ENCODE measurements around the gene NTF3.

The NTF3 gene

GRCh38 chr12:5407034-5407856, 24.7 kb upstream of the NTF3 start:
- TF ChIP-seq OSR2 (tag by site-specific recombination; IDR thresholded peaks at IDR 0.05) (peak; percentile 73), IKZF3 (tag by site-specific recombination; IDR thresholded peaks at IDR 0.05) (no peak)
- ChIA-PET CTCF (interaction anchor here (3.4 kb wide), 1 partner anchor 21 kb away, joined by 11 read pairs; no protein-coding TSS in a partner anchor), POLR2A (no interaction called here)
- H3K4me3 ChIP-seq (ENCODE audit: low read depth, low read length) = no peak overlapping the region
- H3K27ac ChIP-seq (ENCODE audit: extremely low read depth, low read depth, low read length) = no peak overlapping the region
- H3K4me1 ChIP-seq (ENCODE audit: control insufficient read depth, insufficient read depth, low read length) = peaks cover 4% of the 10 kb centered on the region; the same call in 1 of the 2 replicates
- H3K36me3 ChIP-seq (ENCODE audit: control insufficient read depth in 2 of 2, insufficient read depth in 1 of 2, low read length in 2 of 2) = no peaks in the 10 kb centered on the region
- no peaks in the 10 kb centered on the region for H3K9me3 ChIP-seq (ENCODE audit: control insufficient read depth, insufficient read depth, low read depth, low read length)

GRCh38 chr12:5409619-5410018, 22.3 kb upstream of the NTF3 start:
- Histone ChIP-seq H3K27ac (ENCODE audit: extremely low read depth, low read depth, low read length) (no peak overlapping the region), H3K9me3 (ENCODE audit: control insufficient read depth, insufficient read depth, low read depth, low read length) (no peaks in the 10 kb centered on the region), H3K4me3 (ENCODE audit: low read depth, low read length) (no peak overlapping the region), H3K36me3 (ENCODE audit: control insufficient read depth in 2 of 2, insufficient read depth in 1 of 2, low read length in 2 of 2) (no peaks in the 10 kb centered on the region), H3K4me1 (ENCODE audit: control insufficient read depth, insufficient read depth, low read length) (peaks cover 4% of the 10 kb centered on the region; the same call in 1 of the 2 replicates)
- POLR2A ChIA-PET = no interaction called here
- TF ChIP-seq ZNF610 (tag by site-specific recombination; IDR thresholded peaks at IDR 0.05; ENCODE audit: borderline replicate concordance) = no peak
- no peak for TF ChIP-seq ZNF791 (tag by site-specific recombination; IDR thresholded peaks at IDR 0.05)
- no peak for TF ChIP-seq ZNF654 (tag by site-specific recombination; IDR thresholded peaks at IDR 0.05; ENCODE audit: low read depth)
- TF ChIP-seq ATF2 (tag by site-specific recombination; IDR thresholded peaks at IDR 0.05; ENCODE audit: low read depth) = no peak
- no peak for TF ChIP-seq GLIS1 (tag by site-specific recombination; IDR thresholded peaks at IDR 0.05)
- TF ChIP-seq ZNF211 (tag by site-specific recombination; IDR thresholded peaks at IDR 0.05; ENCODE audit: low read depth) = no peak
- no peak for TF ChIP-seq ZNF174 (tag by site-specific recombination; IDR thresholded peaks at IDR 0.05)
- no peak for TF ChIP-seq ZNF292 (tag by site-specific recombination; IDR thresholded peaks at IDR 0.05; ENCODE audit: borderline replicate concordance, low read depth)
- TF ChIP-seq ZNF214 (tag by site-specific recombination; IDR thresholded peaks at IDR 0.05; ENCODE audit: borderline replicate concordance) = no peak
- no peak for TF ChIP-seq ZNF311 (tag by site-specific recombination; IDR thresholded peaks at IDR 0.05; ENCODE audit: borderline replicate concordance)
- TF ChIP-seq ZNF530 (tag by site-specific recombination; IDR thresholded peaks at IDR 0.05; ENCODE audit: low read depth) = no peak
- TF ChIP-seq ZNF221 (tag by site-specific recombination; IDR thresholded peaks at IDR 0.05; ENCODE audit: borderline replicate concordance) = no peak
- no peak for TF ChIP-seq ZNF280D (tag by site-specific recombination; IDR thresholded peaks at IDR 0.05)
- TF ChIP-seq ZNF138 (tag by site-specific recombination; IDR thresholded peaks at IDR 0.05; ENCODE audit: borderline replicate concordance) = no peak
- TF ChIP-seq ZNF24 (tag by site-specific recombination; IDR thresholded peaks at IDR 0.05) = no peak
- CTCF ChIA-PET = interaction anchor here (0.7 kb wide), 1 partner anchor 446 kb away, joined by 3 read pairs; no protein-coding TSS in a partner anchor
